ENCODE data around the gene C6orf136.
A peak's percentile ranks its signal among the peaks of the same experiment; 100 is the strongest.
"Not testable (repeated sequence)": the region's sequence is repeated elsewhere in the genome, so short reads cannot be mapped to it uniquely, and the experiment has no call there.

C6orf136 gene

DNA sequence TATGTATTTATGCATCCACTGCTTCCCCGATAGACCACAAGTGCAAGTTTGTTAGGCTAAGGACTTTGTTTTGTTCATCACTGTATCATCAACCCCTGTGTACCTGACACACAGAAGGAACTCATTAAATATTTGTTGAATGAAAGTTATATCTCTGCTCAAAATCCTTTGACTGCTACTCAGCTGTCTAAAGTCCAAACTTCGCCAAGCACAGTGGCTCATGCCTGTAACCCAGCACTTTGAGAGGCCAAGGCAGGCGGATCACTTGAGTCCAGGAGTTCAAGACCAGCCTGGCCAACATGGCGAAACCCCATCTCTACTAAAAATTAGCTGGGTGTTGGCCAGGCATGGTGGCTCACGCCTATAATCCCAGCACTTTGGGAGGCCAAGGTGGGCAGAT is 11.0 kb downstream of the C6orf136 start:
- not testable (repeated sequence) for DNase-seq (ENCODE audit: low read depth)

DNA sequence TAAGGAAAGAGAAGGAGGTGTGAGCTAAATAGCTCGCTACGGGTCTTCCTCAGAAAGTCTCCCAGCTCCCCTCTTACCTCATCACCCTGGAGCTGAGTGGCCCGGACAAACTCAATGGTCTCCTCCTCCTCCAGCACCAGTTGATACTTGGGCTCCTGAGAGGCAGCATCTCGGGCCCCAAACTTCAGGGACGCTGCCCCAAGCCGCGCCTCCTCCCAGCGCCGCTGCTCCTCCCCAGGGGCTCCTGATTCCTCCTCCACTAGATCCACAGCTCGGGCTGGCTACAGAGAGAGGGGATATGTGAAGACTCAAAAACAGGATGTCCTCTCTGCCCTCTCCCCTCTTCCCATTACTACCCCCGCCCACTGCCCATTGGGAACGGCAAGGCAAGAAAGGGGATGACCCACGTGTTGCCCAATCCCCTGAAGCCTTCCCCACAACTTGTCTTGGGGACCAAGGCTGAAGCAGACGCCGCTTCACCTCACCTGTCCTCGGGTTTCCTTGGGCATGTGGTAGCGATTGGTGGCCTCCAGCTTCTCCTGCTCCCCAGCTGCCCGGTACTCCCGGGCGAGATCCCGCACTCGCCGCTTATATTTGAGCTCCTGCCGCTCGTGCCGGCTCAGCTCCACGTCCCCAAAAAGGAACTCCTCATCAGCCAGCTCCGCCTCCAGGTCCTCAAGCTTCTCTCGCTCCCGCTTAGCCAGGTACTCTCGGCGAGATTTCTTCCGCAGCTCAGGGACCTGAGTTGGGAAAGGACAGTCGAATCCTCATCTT is 18.2 kb downstream of the C6orf136 start:
- no peak for DNase-seq (ENCODE audit: low read depth)

DNA sequence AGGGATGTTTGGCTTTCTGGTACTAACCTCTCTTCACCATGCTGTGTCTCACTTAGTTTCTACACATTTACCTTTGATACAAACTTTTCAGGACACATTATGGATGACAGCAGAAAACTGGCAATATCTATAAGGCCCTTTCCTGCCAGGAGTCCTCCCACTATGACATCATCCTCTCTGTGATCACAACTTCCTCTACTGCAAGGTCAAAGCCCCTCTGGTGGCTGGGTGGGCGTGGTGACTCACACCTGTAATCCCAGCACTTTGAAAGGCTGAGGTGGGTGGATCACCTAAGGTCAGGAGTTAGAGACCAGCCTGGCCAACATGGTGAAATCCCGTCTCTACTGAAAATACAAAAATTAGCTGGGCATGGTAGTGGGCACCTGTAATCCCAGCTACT is 19.4 kb downstream of the C6orf136 start:
- peak; percentile 61 for DNase-seq (ENCODE audit: low read depth)

DNA sequence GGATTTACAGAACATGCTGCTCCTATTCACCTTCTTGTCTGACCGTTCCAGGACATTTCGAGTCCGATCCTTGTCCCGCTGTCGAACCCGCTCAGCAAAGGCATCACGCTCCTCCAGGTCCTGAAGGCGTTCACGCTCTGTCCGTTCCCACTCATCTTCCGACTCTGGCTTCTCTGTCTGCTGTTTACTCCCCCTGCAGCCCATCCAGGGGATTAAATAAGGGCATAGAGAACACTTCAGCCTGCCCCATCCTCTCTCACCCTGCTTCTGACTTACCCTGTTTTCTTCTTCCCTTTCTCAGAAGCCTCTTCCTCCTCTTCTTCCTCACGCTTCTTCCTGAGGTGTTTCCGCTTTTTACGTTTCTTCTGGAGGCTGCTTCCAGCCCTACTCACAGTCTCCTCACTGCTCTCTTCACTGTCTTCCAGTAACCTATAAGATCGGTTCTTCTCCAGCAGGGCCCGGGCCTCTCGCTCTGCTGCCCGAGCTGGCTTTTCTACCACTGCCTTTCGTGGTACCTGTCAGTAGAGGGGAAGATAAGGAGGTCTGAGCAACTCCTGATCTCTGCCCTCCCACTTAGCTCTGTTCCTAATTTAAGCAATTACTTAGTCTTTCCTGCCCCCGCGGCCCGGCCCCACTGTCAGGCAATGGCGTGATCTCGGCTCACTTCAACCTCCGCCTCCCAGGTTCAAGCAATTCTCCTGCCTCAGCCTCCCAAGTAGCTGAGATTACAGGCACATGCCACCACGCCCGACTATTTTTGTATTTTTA is 24.0 kb downstream of the C6orf136 start:
- DNase-seq (ENCODE audit: low read depth) = no peak

DNA sequence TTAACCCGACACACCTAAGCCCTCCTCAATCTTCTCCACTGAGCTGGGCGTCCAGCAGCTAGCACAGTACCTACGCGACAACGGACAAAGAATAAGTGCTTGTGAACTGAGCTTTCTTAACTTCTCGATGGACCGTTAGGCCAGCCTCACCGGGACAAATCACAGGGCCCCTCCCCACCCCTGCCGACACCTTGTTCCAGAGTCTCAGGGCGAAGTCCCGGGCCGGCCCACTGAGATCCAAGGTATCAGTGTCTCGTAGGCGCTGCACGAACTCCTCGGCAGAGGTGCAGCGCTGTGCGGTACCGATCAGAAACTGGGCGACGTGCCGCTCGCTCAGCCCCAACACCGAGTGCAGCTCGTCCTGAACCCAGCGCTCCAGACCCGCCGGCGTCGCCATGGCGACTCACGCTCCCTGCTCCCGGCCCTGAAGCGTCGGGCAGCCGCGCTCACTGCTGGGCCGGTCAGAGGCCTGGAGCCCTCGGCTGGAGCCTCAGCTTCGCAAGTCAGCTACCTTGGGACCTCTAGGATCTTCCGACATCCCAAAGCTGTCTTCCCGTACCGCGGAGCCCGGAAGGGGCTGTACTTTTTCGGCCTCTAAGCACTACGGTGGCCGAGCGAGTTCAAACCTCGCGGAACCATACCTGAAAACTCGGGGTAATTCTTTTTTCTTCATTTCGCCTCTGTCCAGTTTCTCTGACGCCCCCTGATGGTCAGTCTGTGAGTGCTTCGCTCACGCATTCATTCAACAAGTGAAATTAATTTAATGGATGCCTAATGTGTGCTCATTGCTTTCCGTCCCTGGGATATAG is 25.7 kb downstream of the C6orf136 start, which contains the start of gene DHX16:
TSS of gene DHX16 (minus strand) at position 562 of the 809 bp plus-strand sequence. CDS start at position 397, 165 bp downstream.
- DNase-seq (ENCODE audit: low read depth) = peak; percentile 99

- DNase-seq (ENCODE audit: low read depth) = no peak
These were observed 29.8 kb downstream of the C6orf136 start for GRCh38 chr6:30676660-30677285.

DNA sequence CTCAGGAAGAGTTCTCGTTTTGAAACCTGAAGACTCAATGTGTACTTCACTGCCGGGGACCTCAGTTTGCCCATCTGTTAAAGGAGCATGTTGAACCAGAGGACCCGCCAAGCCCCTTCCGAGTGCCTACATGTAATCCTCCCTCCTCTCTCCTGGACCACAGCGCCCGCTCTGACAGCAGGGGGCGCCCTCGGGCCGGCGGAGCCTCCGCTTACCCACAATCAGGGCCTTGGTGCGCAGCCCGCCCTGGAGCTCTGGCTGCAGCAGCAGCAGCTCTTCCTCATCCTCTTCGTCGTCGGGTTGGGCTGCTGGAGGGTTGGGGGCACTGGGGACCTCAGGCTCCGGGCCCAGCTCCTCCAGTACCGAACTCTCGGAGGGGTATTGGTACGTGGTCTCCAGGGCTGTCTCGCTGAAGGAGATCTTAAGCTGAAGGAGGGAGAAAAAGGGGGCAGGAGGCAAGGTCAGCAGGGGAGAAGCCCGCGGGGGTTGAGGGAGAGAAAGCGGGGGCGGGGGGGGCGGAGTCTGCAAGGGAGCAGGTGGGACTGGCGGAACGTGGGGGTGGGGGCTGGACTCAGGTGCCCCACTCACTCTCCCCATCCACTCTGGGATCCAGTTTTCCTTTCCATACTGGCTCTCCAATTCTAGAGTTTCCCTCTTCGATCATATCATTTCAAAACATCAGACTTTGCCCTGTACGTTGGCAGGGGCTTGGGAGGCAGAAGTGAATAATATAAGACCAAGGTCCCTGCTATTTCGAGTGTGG is 32.2 kb downstream of the C6orf136 start:
- DNase-seq (ENCODE audit: low read depth) = peak; percentile 79

DNA sequence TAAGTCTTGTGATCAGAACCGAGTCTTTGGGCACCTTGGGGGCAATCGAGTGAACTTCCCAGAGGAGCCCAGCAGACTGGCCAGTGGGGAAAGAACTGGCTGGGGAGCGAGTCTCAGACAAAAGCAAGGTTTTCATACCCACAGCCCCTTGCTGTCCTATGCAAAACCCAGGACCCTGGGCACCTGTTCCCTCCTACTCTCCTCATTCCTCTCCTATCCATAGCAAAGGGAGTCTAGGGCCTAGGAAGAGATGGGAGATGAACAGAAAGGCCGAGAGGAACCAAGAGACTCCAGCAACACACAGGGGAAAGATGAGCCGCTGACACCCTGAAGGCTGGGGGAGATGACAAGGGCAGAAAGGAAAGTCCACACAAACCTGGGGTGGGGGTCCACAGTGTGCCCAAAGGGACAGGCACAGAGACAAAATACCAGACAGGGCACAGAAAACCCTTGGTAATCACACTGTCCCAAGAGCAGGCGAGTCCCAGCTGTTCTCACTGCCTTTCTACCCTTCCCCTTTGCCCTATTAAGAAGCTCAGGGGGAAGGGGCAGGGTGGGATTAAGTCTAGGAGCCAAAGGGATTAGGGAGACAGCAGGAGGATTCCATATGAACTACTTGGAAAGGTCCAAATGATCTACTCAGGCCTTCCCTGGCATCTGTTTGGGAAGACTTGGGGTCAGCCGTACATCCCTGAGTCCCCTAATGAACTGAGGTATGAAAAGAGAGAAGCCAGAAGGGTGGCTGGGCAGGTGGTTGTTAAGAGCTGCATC is 33.0 kb downstream of the C6orf136 start:
- DNase-seq (ENCODE audit: low read depth) = no peak

GRCh38 chr6:30681766-30682142 is 34.8 kb downstream of the C6orf136 start:
- no peak for DNase-seq (ENCODE audit: low read depth)

DNA sequence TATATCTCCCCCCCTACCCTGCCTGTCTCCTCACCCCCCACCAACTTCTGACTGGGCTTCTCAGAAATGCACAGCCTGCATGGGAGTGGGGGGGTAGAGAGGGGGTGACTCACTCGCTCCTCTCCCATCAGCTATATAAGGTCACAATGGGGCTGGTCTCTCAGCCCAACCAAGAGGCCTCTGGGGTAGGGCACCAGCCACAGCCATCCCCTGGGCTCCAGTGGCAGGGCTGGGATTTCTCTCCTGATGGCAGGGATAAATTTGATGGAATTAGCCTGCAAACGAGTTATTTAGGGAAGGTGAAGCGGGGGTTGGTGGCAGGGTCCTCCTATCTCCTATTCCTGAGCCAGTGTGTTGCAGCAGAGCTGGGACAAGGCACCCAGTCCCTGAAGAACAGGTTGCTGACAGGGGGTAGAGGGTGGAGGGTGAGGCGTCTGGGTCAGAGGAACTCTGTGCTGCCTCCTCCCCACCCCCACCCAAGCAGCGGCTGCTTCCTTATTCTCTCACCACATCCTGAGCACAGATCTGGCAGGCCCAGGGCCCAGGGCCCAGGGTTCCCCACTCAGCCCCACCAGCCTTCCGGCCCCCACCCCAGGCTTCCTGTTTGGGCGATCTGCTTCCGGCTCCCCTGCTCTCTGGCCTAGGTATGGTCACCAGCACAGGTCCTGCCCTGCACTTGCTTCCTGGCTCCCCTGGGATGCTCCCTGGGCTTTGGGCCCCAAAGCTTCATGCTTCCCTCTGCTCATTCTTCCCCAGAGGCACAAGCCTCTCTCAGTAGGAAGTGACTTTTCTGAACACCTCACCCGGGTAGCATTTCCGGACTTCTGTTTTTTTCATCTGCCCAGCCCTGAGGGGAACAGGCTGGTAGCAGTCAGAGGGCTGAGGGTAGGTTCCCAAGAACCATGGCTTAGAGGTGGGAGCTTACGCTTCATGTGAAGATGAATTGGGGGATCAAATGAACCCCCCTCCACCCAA is 35.5 kb downstream of the C6orf136 start:
- DNase-seq (ENCODE audit: low read depth) = peak; percentile 95

GRCh38 chr6:30683183-30683979 is 36.4 kb downstream of the C6orf136 start:
- no peak for DNase-seq (ENCODE audit: low read depth)

DNA sequence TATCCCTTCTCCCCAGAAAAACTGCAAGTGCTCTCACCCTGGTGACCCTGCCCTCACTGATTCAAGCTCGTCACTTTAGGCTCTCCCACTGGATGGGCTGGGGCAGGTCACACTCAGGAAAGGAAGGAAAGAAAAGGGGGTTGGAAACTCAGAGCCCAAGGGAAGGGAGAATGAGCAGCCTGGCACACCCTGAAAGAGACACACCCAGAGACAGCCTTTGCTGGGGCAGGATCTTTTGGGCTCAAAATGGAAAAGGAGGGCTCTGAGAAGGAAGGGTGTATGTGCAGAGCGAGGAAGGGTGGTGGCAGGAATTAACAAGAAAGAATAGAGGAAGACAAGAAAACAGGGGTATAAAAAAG is 37.0 kb downstream of the C6orf136 start:
- DNase-seq (ENCODE audit: low read depth) = peak; percentile 45

DNA sequence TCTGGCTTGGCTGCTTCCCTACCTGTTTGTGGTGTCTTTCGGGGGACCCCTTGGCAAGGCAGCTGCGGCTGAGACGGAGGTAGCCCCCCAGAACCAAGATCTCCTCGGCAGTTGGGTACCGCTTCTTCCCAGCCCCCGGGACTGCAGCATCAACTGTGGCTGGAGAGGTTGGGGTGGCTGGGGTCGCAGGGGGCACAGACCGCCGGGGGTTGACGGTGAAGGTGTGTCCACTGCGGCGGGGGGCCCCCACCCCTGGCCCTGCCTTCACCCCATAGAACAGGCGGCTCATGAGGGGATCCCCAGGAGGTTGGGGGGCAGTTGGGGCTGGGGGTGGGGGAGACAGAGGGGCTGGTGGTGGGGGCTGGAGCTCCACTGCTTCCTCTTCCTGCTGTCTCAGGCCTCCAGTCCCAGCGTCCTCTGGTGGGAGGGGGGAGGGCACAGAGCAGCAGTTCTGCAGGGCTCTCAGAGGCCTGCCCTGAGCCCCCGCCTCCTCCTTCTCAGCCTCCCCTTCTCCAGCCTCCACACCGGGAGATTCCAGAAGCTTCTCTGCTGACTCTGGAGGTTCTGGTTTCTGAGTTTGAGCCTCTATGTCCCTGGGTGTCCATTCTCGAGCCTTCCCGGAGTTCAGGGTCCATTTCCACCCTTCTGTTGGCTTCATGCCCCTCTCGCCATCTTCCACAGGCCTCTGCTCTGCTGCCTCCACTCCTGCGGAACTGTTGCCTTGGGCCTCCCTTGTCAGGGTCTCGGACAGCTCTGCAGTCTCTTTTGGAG is 37.6 kb downstream of the C6orf136 start:
- DNase-seq (ENCODE audit: low read depth) = peak; percentile 71

DNA sequence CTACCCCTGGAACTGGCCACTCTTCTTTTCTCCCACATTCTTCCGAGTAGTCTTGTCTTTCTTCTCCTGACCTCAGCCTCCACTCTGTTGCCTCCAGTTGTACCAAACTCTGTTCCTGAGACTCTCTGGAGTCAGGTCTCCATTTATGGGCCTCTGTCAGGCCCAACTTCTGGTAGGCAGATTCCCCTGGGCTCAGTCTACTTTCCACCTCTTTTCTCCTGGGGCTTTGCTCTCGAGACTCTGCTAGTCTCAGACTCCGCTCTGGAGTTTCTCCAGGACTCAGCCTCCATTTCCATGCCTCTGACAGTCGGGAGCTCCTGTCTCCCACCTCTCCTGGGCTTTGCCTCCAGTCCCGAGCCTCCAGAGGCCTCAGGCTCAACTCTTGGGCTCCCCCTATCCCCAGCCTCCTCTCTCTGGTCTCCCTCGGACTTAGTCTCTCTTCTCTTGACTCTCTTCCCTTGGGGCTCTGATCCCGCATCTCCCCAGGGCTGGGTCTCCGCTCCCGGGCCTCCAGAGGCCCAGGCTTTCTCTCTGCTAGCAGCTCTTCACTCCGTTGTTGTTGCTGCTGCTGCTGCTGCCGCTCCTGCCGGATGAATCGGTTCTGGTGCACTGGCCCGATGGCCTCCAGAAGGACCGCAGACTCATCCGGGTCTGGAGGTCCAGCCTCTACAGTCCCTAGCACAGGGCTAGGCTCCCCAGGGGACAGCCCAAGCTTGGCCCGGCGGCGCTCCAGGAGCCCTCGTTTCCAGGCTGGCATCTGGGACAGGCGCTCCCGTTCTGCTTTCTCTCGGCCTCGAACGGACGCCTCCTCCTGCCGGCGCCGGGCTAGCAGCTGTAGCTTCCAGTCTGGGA is 38.5 kb downstream of the C6orf136 start:
- DNase-seq (ENCODE audit: low read depth) = peak; percentile 70

GRCh38 chr6:30686009-30686907 is 39.3 kb downstream of the C6orf136 start, which contains the start of gene PPP1R18:
PPP1R18 (minus strand) TSS chr6:30686645; CDS start chr6:30686018, 627 bp downstream.
- DNase-seq (ENCODE audit: low read depth) = peak; percentile 80

All from ELR (cell line).